ENCODE data around the gene BAD.

The BAD gene

DNA sequence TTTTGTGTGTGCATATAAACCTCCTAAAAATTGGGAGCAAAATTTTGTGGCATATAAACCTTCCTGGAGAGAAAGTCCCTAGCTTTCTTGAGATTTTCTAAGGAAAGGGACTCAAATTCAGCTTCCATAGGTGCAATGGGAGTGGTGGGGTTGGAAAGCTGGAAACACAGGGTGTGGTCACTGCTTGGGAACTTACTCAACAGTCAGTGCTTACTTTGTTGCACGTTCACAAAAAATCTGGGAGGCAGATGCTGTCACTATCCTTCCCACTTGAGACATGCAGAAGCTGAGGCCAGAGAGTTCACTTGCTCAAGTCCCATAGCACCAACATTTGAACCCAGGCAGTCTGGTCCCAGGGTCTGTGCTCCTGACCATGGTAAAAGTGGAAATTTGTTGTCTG lies 11.8 kb upstream of the BAD start:
- TF ChIP-seq, protein P1, sequence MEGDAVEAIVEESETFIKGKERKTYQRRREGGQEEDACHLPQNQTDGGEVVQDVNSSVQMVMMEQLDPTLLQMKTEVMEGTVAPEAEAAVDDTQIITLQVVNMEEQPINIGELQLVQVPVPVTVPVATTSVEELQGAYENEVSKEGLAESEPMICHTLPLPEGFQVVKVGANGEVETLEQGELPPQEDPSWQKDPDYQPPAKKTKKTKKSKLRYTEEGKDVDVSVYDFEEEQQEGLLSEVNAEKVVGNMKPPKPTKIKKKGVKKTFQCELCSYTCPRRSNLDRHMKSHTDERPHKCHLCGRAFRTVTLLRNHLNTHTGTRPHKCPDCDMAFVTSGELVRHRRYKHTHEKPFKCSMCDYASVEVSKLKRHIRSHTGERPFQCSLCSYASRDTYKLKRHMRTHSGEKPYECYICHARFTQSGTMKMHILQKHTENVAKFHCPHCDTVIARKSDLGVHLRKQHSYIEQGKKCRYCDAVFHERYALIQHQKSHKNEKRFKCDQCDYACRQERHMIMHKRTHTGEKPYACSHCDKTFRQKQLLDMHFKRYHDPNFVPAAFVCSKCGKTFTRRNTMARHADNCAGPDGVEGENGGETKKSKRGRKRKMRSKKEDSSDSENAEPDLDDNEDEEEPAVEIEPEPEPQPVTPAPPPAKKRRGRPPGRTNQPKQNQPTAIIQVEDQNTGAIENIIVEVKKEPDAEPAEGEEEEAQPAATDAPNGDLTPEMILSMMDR (conservative IDR thresholded peaks at IDR 0.05; ENCODE audit: low read depth) = no peak
- ChIA-PET CTCF (interaction anchor here (0.6 to 0.9 kb wide), 2 partner anchors 11 to 34 kb away, joined by 6 read pairs; no protein-coding TSS in a partner anchor), POLR2A (ENCODE audit: low non-redundant PET) (no interaction called here)
- H3K27ac ChIP-seq = peak overlapping the region; percentile 64
- no peak for DNase-seq (ENCODE audit: low spot score)

DNA sequence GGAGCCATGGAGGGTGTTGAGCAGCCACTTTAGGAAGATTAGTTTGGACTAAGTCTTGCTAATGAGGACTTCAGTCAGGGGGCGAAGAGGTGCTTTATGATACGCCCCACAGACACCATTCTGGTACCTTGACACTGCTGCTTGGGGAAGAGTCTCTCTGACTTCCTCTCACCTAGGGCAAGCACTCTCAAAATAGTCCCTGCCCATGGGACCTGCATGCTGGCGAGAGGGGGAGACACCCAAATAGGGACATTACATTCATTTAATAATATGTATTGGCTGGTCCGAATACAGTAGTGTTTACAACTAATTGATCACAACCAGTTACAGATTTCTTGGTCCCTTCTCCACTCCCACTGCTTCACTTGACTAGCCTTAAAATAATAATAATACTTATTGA lies 11.3 kb upstream of the BAD start:
- ChIA-PET POLR2A (ENCODE audit: low non-redundant PET) (no interaction called here), CTCF (interaction anchor here (0.9 kb wide), 1 partner anchor 33 kb away, joined by 6 read pairs; no protein-coding TSS in a partner anchor)
- TF ChIP-seq, protein P1 (conservative IDR thresholded peaks at IDR 0.05; ENCODE audit: low read depth) = no peak
- DNase-seq (ENCODE audit: low spot score) = no peak
- H3K27ac ChIP-seq = no peak overlapping the region

DNA sequence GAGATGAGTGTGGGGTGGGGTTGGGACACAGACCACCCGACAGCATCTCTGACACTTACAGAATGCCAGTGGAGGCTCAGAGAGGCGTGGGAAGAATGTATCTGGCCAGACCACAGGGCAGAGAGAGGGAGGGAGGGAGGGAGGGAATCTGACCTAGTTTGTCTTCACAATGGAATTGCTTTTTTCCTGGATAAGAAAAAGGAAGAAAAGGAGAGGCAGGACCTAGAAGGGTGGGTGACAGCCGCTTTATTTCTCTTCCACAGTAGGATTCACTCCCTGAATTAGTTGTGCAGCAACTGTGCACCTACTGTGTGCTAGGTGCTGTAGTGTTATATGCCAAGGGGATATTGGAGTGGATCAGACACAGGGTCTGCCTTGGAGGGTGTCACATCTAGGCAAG lies 10.3 kb upstream of the BAD start:
- no peak overlapping the region for H3K27ac ChIP-seq
- TF ChIP-seq, protein P1 (conservative IDR thresholded peaks at IDR 0.05; ENCODE audit: low read depth) = no peak
- DNase-seq (ENCODE audit: low spot score) = no peak
- ChIA-PET POLR2A (ENCODE audit: low non-redundant PET) (no interaction called here), CTCF (interaction anchor here (0.7 kb wide), 1 partner anchor 9 kb away, joined by 3 read pairs; no protein-coding TSS in a partner anchor)

DNA sequence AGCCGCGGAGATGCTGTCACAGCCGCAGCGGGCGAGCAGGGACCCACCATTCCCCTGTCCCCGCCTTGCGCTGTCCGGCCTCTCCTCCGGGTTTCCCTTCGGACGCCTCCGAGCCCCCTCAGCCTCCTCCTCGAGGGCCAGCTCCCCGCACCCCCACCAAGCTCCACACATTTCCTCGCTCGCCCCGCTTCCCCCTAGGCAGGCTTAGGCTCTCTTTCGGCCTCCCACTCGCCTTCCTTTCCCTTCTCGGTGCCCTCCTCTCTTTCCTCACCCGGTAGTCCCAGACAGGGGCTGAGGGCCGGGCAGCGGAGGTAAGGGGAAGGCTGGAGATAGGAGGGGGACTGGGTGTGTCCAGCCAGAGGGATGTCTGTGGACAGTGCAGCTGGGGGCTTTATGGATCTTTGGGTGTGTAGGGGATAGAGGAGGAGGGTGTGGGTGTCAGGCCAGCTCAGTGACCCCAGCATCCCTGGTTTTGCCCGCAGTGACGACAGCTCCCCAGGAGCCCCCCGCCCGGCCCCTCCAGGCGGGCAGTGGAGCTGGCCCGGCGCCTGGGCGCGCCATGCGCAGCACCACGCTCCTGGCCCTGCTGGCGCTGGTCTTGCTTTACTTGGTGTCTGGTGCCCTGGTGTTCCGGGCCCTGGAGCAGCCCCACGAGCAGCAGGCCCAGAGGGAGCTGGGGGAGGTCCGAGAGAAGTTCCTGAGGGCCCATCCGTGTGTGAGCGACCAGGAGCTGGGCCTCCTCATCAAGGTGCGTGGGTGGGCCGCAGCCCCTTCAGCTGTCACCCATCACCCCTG lies 8.2 kb upstream of the BAD start:
- TF ChIP-seq, protein P1 (conservative IDR thresholded peaks at IDR 0.05; ENCODE audit: low read depth) = no peak
- H3K27ac ChIP-seq = no peak overlapping the region
- POLR2A ChIA-PET (ENCODE audit: low non-redundant PET) = no interaction called here
- CTCF ChIA-PET = no interaction called here
- DNase-seq (ENCODE audit: low spot score) = no peak

DNA sequence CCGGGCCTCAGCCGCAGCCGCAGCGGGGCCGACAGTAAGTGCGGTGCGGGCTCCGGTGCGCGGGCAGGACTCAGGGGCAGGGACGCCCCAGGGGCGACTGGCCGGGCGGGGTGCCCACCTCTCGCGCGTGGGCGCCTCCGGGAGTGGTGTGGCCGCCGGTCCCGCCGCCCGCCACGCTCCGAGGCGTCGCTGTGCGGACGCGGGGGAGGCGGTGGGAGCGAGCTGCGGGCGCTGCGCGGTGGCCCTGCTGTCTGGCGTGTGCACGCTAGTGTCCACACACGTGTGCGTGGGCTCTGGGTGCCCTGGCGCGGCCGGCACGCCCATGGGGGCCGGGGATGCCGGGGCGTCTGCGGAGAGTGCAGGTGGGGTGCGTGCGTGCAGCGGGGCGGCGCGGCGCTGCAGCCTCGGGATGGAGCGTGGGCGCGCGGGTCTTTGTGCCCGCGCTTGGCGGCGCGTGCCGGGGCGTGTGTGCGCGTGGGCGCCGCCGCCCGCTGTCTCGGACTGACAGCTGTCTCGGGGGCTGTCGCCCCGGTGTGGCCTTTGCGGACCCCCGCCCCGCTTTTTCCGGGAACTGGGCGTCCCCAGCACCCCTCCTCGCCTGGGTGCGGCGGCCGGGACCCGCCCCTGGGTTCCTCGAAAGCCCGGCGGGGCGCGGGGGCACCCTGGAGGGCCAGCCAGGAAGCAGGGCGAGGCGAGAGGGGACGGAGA lies 7.4 kb upstream of the BAD start:
- POLR2A ChIA-PET (ENCODE audit: low non-redundant PET) = no interaction called here

DNA sequence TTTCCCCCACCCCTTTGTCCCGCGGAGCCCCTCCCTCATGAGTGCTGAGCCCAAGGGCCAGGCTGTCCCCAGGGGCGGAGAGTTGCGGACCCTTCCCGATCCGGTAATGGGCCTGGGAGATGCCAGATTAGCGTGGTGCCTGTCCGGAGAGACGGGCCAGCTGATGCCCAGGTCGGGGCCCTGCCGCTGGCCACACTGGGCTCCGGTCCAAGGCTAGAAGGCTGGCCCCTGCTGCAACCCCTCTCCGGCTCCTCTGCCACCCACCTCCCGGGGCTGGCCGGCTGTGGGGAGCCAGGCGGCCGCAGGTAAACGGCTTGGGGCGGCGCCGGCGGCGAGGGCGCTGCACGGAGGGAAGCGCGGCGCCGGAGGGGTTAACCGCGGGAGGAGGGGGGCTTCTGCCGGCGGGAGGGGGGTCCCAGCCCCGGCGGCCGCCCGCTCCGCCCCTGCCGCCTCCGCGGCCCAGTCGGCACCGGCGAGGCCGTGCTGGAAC lies 6.8 kb upstream of the BAD start, which contains the start of gene KCNK4:
KCNK4 (plus strand) TSS at position 41 of the 490 bp plus-strand sequence. CDS start 1,717 bp downstream, outside the sequence.
- H3K27ac ChIP-seq = peak within 1 kb of the TSS; percentile 97
- ChIA-PET CTCF (interaction anchor here (0.5 to 0.7 kb wide), 2 partner anchors 10 to 285 kb away, joined by 3 read pairs; no protein-coding TSS in a partner anchor), POLR2A (ENCODE audit: low non-redundant PET) (no interaction called here)
- TF ChIP-seq, protein P1 (conservative IDR thresholded peaks at IDR 0.05; ENCODE audit: low read depth) = no peak
- no peak for DNase-seq (ENCODE audit: low spot score)

More for the DNA sequence above, 7.4 kb upstream of the BAD start:
- H3K27ac ChIP-seq = no peak overlapping the region
- no peak for DNase-seq (ENCODE audit: low spot score)
- CTCF ChIA-PET = interaction anchor here (0.5 kb wide), 1 partner anchor 285 kb away, joined by 3 read pairs; no protein-coding TSS in a partner anchor
- TF ChIP-seq, protein P1 (conservative IDR thresholded peaks at IDR 0.05; ENCODE audit: low read depth) = no peak

Measured in RWPE1 (cell line).